Breast epithelium (tissue), 3 donors: ENCODE data around the gene SLC22A13.

Experiments used
- POLR2A ChIP-seq: fragments of 450-650 bp; IDR thresholded peaks from one replicate; pipeline ENCODE4 v1.6.1; 2016; ENCODE audit warnings: antibody characterized with exemption, mild to moderate bottlenecking, moderate library complexity
- TF ChIP-seq, protein P1 (sequence below), 3 donors: fragments of 450-650 bp; IDR thresholded peaks; one replicate each; pipeline ENCODE4 v1.5.1; 2016 to 2017; ENCODE audit warnings: antibody characterized with exemption in 3 of 3, mild to moderate bottlenecking in 3 of 3, moderate library complexity in 3 of 3

DNA sequence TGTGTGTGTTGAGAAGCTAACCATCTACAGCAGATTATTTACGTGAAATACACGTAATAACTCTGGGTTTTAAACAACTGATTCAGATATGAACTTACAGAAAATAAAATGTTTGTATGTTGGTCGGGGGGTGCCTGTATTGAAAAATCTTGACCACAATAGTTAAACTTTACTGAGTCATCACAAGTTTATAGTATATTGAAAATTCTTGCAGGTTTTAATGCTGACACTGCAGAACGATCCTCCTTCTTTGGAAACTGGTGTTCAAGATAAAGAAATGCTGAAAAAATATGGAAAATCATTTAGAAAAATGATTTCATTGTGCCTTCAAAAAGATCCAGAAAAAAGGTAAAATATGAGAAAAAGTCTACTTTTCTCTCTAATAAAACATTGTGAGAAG lies 41.3 kb upstream of the SLC22A13 start:
- TF ChIP-seq, protein P1, sequence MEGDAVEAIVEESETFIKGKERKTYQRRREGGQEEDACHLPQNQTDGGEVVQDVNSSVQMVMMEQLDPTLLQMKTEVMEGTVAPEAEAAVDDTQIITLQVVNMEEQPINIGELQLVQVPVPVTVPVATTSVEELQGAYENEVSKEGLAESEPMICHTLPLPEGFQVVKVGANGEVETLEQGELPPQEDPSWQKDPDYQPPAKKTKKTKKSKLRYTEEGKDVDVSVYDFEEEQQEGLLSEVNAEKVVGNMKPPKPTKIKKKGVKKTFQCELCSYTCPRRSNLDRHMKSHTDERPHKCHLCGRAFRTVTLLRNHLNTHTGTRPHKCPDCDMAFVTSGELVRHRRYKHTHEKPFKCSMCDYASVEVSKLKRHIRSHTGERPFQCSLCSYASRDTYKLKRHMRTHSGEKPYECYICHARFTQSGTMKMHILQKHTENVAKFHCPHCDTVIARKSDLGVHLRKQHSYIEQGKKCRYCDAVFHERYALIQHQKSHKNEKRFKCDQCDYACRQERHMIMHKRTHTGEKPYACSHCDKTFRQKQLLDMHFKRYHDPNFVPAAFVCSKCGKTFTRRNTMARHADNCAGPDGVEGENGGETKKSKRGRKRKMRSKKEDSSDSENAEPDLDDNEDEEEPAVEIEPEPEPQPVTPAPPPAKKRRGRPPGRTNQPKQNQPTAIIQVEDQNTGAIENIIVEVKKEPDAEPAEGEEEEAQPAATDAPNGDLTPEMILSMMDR (IDR thresholded peaks at IDR 0.05), result no peak
- no peak for TF ChIP-seq POLR2A
